GM12891 (cell line): ENCODE data around the gene SFMBT2.

Source experiments
- PAX5 ChIP-seq: IDR thresholded peaks from 2 replicates; pipeline ENCODE4 v1.6.1; 2011; ENCODE audit warnings: low read length, moderate library complexity, mild to moderate bottlenecking; ENCODE audit not compliant: insufficient read depth, severe bottlenecking
- POLR2A ChIP-seq: IDR thresholded peaks from 2 replicates; pipeline ENCODE4 v1.6.1; 2011; ENCODE audit warnings: low read depth, low read length, control low read depth
- POLR2AphosphoS5 ChIP-seq: IDR thresholded peaks from 2 replicates; pipeline ENCODE4 v1.6.1; 2011; ENCODE audit warnings: low read depth, low read length, control low read depth
- POU2F2 ChIP-seq: IDR thresholded peaks from 2 replicates; pipeline ENCODE4 v1.6.1; 2011; ENCODE audit warnings: low read depth, mild to moderate bottlenecking, control low read depth, low read length, moderate library complexity
- SPI1 ChIP-seq: IDR thresholded peaks from 2 replicates; pipeline ENCODE4 v1.6.1; 2011; ENCODE audit warnings: low read depth, low read length, control low read depth
- TAF1 ChIP-seq: IDR thresholded peaks from 2 replicates; pipeline ENCODE4 v1.6.1; 2011; ENCODE audit warnings: low read depth, low read length, control low read depth

DNA sequence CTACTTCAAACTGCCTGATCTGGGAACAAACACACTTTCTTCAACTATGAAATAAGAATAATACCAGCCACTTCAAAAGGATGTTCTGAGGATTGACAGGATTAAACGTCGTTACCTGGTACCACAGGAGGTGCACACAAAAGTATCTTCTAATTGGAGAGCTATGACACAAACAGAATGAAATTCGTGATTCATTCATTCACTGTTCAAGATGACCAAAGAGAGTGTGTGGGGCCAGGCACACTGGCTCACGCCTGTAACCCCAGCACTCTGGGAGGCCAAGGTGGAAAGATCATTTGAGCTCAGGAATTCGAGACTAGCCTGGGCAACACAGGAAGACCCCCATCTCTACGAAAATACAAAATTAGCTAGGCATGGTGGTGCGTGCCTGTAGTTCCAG, 50.9 kb downstream of the SFMBT2 start:
- TF ChIP-seq POU2F2 (no peak), TAF1 (no peak), POLR2A (no peak), POLR2AphosphoS5 (no peak), SPI1 (no peak), PAX5 (no peak)
